Ovary (tissue), 3 donors: ENCODE data around the gene ACTA1.
"Not testable (repeated sequence)": the region's sequence is repeated elsewhere in the genome, so short reads cannot be mapped to it uniquely, and the experiment has no call there.

ENCODE experiments used
- EP300 ChIP-seq: sonication (generic); formaldehyde crosslinking; IDR thresholded peaks from one replicate; pipeline ENCODE4 v1.6.1; 2017; ENCODE audit warnings: antibody characterized with exemption
- POLR2A ChIP-seq: fragments of 450-650 bp; IDR thresholded peaks from one replicate; pipeline ENCODE4 v1.6.1; 2017; ENCODE audit warnings: antibody characterized with exemption, mild to moderate bottlenecking, moderate library complexity
- TF ChIP-seq, protein P1 (sequence below), 3 donors: fragments of 450-650 bp in 2 of 3; fragments of 200-600 bp in 1 of 3; IDR thresholded peaks; one replicate each; pipeline versions ENCODE4 v1.5.1 to v1.8.0; 2016 to 2022; ENCODE audit warnings: antibody characterized with exemption in 3 of 3, mild to moderate bottlenecking in 1 of 3
- donor health status: DM: no; HTN: no; CAD: no.

DNA sequence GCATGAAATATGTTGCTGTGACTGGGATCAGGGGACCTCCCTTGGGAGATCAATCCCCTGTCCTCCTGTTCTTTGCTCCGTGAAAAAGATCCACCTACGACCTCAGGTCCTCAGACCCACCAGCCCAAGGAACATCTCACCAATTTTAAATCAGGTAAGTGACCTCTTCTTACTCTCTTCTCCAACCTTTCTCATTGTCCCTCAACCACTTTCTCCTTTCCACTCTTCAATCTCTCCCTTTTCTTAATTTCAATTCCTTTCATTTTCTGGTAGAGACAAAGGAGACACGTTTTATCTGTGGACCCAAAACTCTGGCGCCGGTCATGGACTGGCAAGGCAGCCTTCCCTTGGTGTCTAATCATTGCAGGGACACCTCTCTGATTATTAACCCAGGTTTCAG lies 21.1 kb downstream of the ACTA1 start:
- TF ChIP-seq EP300, POLR2A: not testable (repeated sequence)
- TF ChIP-seq, protein P1, sequence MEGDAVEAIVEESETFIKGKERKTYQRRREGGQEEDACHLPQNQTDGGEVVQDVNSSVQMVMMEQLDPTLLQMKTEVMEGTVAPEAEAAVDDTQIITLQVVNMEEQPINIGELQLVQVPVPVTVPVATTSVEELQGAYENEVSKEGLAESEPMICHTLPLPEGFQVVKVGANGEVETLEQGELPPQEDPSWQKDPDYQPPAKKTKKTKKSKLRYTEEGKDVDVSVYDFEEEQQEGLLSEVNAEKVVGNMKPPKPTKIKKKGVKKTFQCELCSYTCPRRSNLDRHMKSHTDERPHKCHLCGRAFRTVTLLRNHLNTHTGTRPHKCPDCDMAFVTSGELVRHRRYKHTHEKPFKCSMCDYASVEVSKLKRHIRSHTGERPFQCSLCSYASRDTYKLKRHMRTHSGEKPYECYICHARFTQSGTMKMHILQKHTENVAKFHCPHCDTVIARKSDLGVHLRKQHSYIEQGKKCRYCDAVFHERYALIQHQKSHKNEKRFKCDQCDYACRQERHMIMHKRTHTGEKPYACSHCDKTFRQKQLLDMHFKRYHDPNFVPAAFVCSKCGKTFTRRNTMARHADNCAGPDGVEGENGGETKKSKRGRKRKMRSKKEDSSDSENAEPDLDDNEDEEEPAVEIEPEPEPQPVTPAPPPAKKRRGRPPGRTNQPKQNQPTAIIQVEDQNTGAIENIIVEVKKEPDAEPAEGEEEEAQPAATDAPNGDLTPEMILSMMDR (IDR thresholded peaks at IDR 0.05): not testable (repeated sequence)
